Activated CD4-positive, alpha-beta T cell treated with anti-CD3 and anti-CD28 coated beads, Interleukin-2, amount 10 ng/mL, durations not matched to agents 7 days and 5 days (primary cell): Measurements from ENCODE around the gene IAH1. TPM values are rescaled to one million over a fixed set of nuclear protein-coding genes. Genes with fewer than 3 reads are reported as not detected.

ENCODE experiments used
- CTCF ChIA-PET: fragments of 350-600 bp; sonication (Branson Sonifier 250); formaldehyde crosslinking; loops from one replicate; lab custom pipeline; 2021; ENCODE audit warnings: antibody characterized with exemption; lab: Charles Lee
- POLR2A ChIA-PET: fragments of 350-600 bp; sonication (Branson Sonifier 250); formaldehyde crosslinking; loops from one replicate; lab custom pipeline; 2021; ENCODE audit warnings: antibody characterized with exemption; lab: Charles Lee
- DNase-seq: peaks from one replicate; pipeline ENCODE4 v3.0.0-alpha.2; 2020
- H3K27ac Mint-ChIP-seq: one replicate; pipeline ENCODE4 v1.8.0; 2021; ENCODE audit warnings: mild to moderate bottlenecking, moderate library complexity, mixed read lengths
- H3K27me3 Mint-ChIP-seq: one replicate; pipeline ENCODE4 v1.8.0; 2021; ENCODE audit warnings: mixed read lengths
- H3K36me3 Mint-ChIP-seq: one replicate; pipeline ENCODE4 v1.8.0; 2021; ENCODE audit warnings: low read depth, mixed read lengths
- H3K4me1 Mint-ChIP-seq: one replicate; pipeline ENCODE4 v1.8.0; 2021; ENCODE audit warnings: mixed read lengths
- H3K4me3 Mint-ChIP-seq: one replicate; pipeline ENCODE4 v1.8.0; 2021; ENCODE audit warnings: mild to moderate bottlenecking, moderate library complexity, mixed read lengths
- H3K9me3 Mint-ChIP-seq: one replicate; pipeline ENCODE4 v1.8.0; 2021; ENCODE audit warnings: mixed read lengths
- total RNA-seq, 2 experiments: library from RNA; stranded (reverse); gene quantifications; one replicate each; pipeline ENCODE4 v1.2.3, GENCODE V29; 2021

Gene IAH1
- total RNA-seq, 2 experiments from 2014 or later: 58.1 to 64.4 TPM

GRCh38 chr2:9538000-9538507 is 63.7 kb downstream of the IAH1 start:
- POLR2A ChIA-PET: no interaction called here
- Mint-ChIP-seq H3K27ac (no peak overlapping the region), H3K27me3 (no peaks in the 10 kb centered on the region), H3K36me3 (peaks cover 25% of the 10 kb centered on the region), H3K9me3 (no peaks in the 10 kb centered on the region), H3K4me1 (peaks cover 26% of the 10 kb centered on the region), H3K4me3 (no peak overlapping the region)
- CTCF ChIA-PET: interaction anchor here (1.4 to 1.9 kb wide), 2 partner anchors 10 to 16 kb away, joined by 3 to 4 read pairs; no protein-coding TSS in a partner anchor
- DNase-seq: no peak

Other genes starting within 250 kb of the IAH1 start
- 100 to 1,000 TPM in 1 of 2 experiments, 10 to 100 TPM in 1; 93.9 to 104 TPM for gene ITGB1BP1, start 51.0 kb upstream of the IAH1 start, total RNA-seq
- gene CPSF3, start 50.9 kb upstream of the IAH1 start, total RNA-seq: 10 to 100 TPM; 46.9 to 58.2 TPM
- gene ADAM17, start 81.3 kb downstream of the IAH1 start, total RNA-seq: 10 to 100 TPM; 23.0 to 24.4 TPM
- 100 to 1,000 TPM; 308 to 322 TPM for gene YWHAQ, start 156.4 kb downstream of the IAH1 start, total RNA-seq